Glutamatergic neuron (in vitro differentiated cells): ENCODE results near the gene TPGS2. TPM values are rescaled to one million over a fixed set of nuclear protein-coding genes. Genes with fewer than 3 reads are reported as not detected.

ENCODE experiments used
- DNase-seq: peaks from one replicate; pipeline ENCODE4 v3.0.0; 2022
- H3K27ac Mint-ChIP-seq: one replicate; pipeline ENCODE4 v1.8.0; 2020; ENCODE audit warnings: mild to moderate bottlenecking, mixed read lengths, inconsistent platforms; ENCODE audit not compliant: unreplicated experiment
- H3K27me3 Mint-ChIP-seq: one replicate; pipeline ENCODE4 v1.8.0; 2020; ENCODE audit warnings: mild to moderate bottlenecking, moderate library complexity, mixed read lengths, inconsistent platforms; ENCODE audit not compliant: unreplicated experiment
- H3K36me3 Mint-ChIP-seq: one replicate; pipeline ENCODE4 v1.8.0; 2020; ENCODE audit warnings: mild to moderate bottlenecking, mixed read lengths, inconsistent platforms; ENCODE audit not compliant: unreplicated experiment
- H3K4me1 Mint-ChIP-seq: one replicate; pipeline ENCODE4 v1.8.0; 2020; ENCODE audit warnings: mild to moderate bottlenecking, low read depth, mixed read lengths, inconsistent platforms; ENCODE audit not compliant: unreplicated experiment
- H3K4me3 Mint-ChIP-seq: one replicate; pipeline ENCODE4 v1.8.0; 2020; ENCODE audit warnings: mild to moderate bottlenecking, mixed read lengths, inconsistent platforms; ENCODE audit not compliant: unreplicated experiment
- H3K9me3 Mint-ChIP-seq: one replicate; pipeline ENCODE4 v1.8.0; 2020; ENCODE audit warnings: mild to moderate bottlenecking, moderate library complexity, mixed read lengths, inconsistent platforms; ENCODE audit not compliant: unreplicated experiment
- CTCF ChIP-seq: fragments of 200-600 bp; sonication (generic); IDR thresholded peaks from one replicate; pipeline ENCODE4 v1.5.0; 2021; ENCODE audit not compliant: partially characterized antibody, unreplicated experiment
- total RNA-seq: library from RNA; stranded (reverse); fragmentation: NEBNext Ultra II Directional; extraction: Animal tissue kit (Norgen Biotek cat#: 25700); gene quantifications from one replicate; pipeline ENCODE4 v1.2.1, GENCODE V29; 2021; ENCODE audit not compliant: unreplicated experiment

Gene TPGS2
- total RNA-seq, 1 donor from 2014 or later = 166 TPM

- Mint-ChIP-seq H3K36me3 (peaks cover 7% of the 10 kb centered on the region), H3K27me3 (no peaks in the 10 kb centered on the region)
Measured at GRCh38 chr18:36805105-36805504, 23.7 kb downstream of the TPGS2 start.

GRCh38 chr18:36798738-36799473 is 29.9 kb downstream of the TPGS2 start:
- Mint-ChIP-seq H3K36me3 (no peaks in the 10 kb centered on the region), H3K27me3 (peaks cover 2% of the 10 kb centered on the region), H3K9me3 (peaks cover 2% of the 10 kb centered on the region), H3K27ac (no peak overlapping the region), H3K4me3 (no peak overlapping the region), H3K4me1 (peaks cover 4% of the 10 kb centered on the region)
- DNase-seq = no peak
- TF ChIP-seq CTCF = no peak

More at GRCh38 chr18:36805105-36805504, 23.7 kb downstream of the TPGS2 start:
- H3K9me3 Mint-ChIP-seq = no peaks in the 10 kb centered on the region
- H3K4me3 Mint-ChIP-seq = no peak overlapping the region
- H3K4me1 Mint-ChIP-seq = no peaks in the 10 kb centered on the region
- DNase-seq = no peak
- H3K27ac Mint-ChIP-seq = no peak overlapping the region
- TF ChIP-seq CTCF = no peak

GRCh38 chr18:36792634-36793283 is 36.0 kb downstream of the TPGS2 start:
- no peak for DNase-seq
- Mint-ChIP-seq H3K9me3 (peaks cover 3% of the 10 kb centered on the region), H3K36me3 (peaks cover 20% of the 10 kb centered on the region), H3K27me3 (no peaks in the 10 kb centered on the region), H3K27ac (no peak overlapping the region), H3K4me1 (no peaks in the 10 kb centered on the region), H3K4me3 (no peak overlapping the region)
- no peak for TF ChIP-seq CTCF

GRCh38 chr18:36786686-36787085 is 42.1 kb downstream of the TPGS2 start:
- Mint-ChIP-seq H3K4me1 (no peaks in the 10 kb centered on the region), H3K4me3 (no peak overlapping the region), H3K27ac (no peak overlapping the region), H3K27me3 (no peaks in the 10 kb centered on the region), H3K36me3 (peaks cover 20% of the 10 kb centered on the region), H3K9me3 (peaks cover 2% of the 10 kb centered on the region)
- no peak for TF ChIP-seq CTCF
- DNase-seq = no peak

- H3K9me3 Mint-ChIP-seq = no peaks in the 10 kb centered on the region
- no peak for DNase-seq
- no peaks in the 10 kb centered on the region for H3K36me3 Mint-ChIP-seq
- no peak overlapping the region for H3K27ac Mint-ChIP-seq
- no peak overlapping the region for H3K4me3 Mint-ChIP-seq
- no peaks in the 10 kb centered on the region for H3K4me1 Mint-ChIP-seq
- no peaks in the 10 kb centered on the region for H3K27me3 Mint-ChIP-seq
- no peak for TF ChIP-seq CTCF
Measured at GRCh38 chr18:36783792-36784191, 45.0 kb downstream of the TPGS2 start.
